Type B pancreatic cell (in vitro differentiated cells): Measurements from ENCODE around the gene CCDC187. TPM values are rescaled to one million over a fixed set of nuclear protein-coding genes. Genes with fewer than 3 reads are reported as not detected.

Experiments used
- DNase-seq: peaks from one replicate; pipeline ENCODE4 v3.0.0; 2021; ENCODE audit warnings: mixed read lengths; ENCODE audit not compliant: unreplicated experiment; ENCODE audit errors: extremely low spot score
- H3K27ac Mint-ChIP-seq: 2 replicates; pipeline ENCODE4 v1.8.0; 2021; ENCODE audit warnings: mild to moderate bottlenecking, mixed read lengths
- H3K27me3 Mint-ChIP-seq: 2 replicates; pipeline ENCODE4 v1.8.0; 2021; ENCODE audit warnings: mixed read lengths
- H3K36me3 Mint-ChIP-seq: 2 replicates; pipeline ENCODE4 v1.8.0; 2021; ENCODE audit warnings: mixed read lengths
- H3K4me1 Mint-ChIP-seq: one replicate; pipeline ENCODE4 v1.8.0; 2021; ENCODE audit warnings: mixed read lengths; ENCODE audit not compliant: unreplicated experiment
- H3K4me3 Mint-ChIP-seq: 2 replicates; pipeline ENCODE4 v1.8.0; 2021; ENCODE audit warnings: mild to moderate bottlenecking, mixed read lengths
- H3K9me3 Mint-ChIP-seq: 2 replicates; pipeline ENCODE4 v1.8.0; 2021; ENCODE audit warnings: mixed read lengths
- CTCF ChIP-seq: fragments of 200-600 bp; sonication (generic); conservative IDR thresholded peaks from 2 replicates; pipeline ENCODE4 v1.5.0; 2021; ENCODE audit warnings: antibody characterized with exemption, mild to moderate bottlenecking
- total RNA-seq: library from RNA; stranded (reverse); gene quantifications from 2 replicates; pipeline ENCODE4 v1.2.1, GENCODE V29; 2021; ENCODE audit warnings: low replicate concordance

Gene CCDC187
- total RNA-seq, 1 donor from 2014 or later = 0.70 TPM

GRCh38 chr9:136260521-136260920, 43.4 kb downstream of the CCDC187 start:
- H3K27me3 Mint-ChIP-seq = no peaks in the 10 kb centered on the region
- no peaks in the 10 kb centered on the region for H3K36me3 Mint-ChIP-seq
- no peak for DNase-seq
- H3K4me1 Mint-ChIP-seq = no peaks in the 10 kb centered on the region
- no peaks in the 10 kb centered on the region for H3K9me3 Mint-ChIP-seq
- TF ChIP-seq CTCF = no peak
- H3K4me3 Mint-ChIP-seq = no peak overlapping the region
- no peak overlapping the region for H3K27ac Mint-ChIP-seq

- Mint-ChIP-seq H3K4me3 (no peak overlapping the region), H3K27me3 (no peaks in the 10 kb centered on the region), H3K36me3 (no peaks in the 10 kb centered on the region), H3K27ac (no peak overlapping the region), H3K4me1 (no peaks in the 10 kb centered on the region), H3K9me3 (no peaks in the 10 kb centered on the region)
- TF ChIP-seq CTCF = no peak
- DNase-seq = no peak
These were observed 44.1 kb downstream of the CCDC187 start for GRCh38 chr9:136259836-136260235.

- no peak for TF ChIP-seq CTCF
- Mint-ChIP-seq H3K9me3 (no peaks in the 10 kb centered on the region), H3K27ac (no peak overlapping the region), H3K4me3 (no peak overlapping the region), H3K36me3 (no peaks in the 10 kb centered on the region), H3K4me1 (no peaks in the 10 kb centered on the region), H3K27me3 (no peaks in the 10 kb centered on the region)
- no peak for DNase-seq
These were observed 44.4 kb downstream of the CCDC187 start for GRCh38 chr9:136259517-136259813.

- Mint-ChIP-seq H3K9me3 (no peaks in the 10 kb centered on the region), H3K4me1 (no peaks in the 10 kb centered on the region), H3K4me3 (no peak overlapping the region), H3K27me3 (no peaks in the 10 kb centered on the region), H3K27ac (no peak overlapping the region), H3K36me3 (no peaks in the 10 kb centered on the region)
- DNase-seq = no peak
- no peak for TF ChIP-seq CTCF
These were observed 44.9 kb downstream of the CCDC187 start for GRCh38 chr9:136258786-136259516.

- Mint-ChIP-seq H3K27me3 (no peaks in the 10 kb centered on the region), H3K4me3 (no peak overlapping the region), H3K36me3 (no peaks in the 10 kb centered on the region), H3K9me3 (no peaks in the 10 kb centered on the region), H3K4me1 (no peaks in the 10 kb centered on the region), H3K27ac (no peak overlapping the region)
- DNase-seq = no peak
- TF ChIP-seq CTCF = no peak
These were observed 45.6 kb downstream of the CCDC187 start for GRCh38 chr9:136258299-136258625.
